Activated CD8-positive, alpha-beta memory T cell treated with anti-CD3 and anti-CD28 coated beads, Interleukin-2, amount 50 U/mL, for 1 hour (primary cell): Measurements from ENCODE around the gene USP38.
"Not testable (repeated sequence)": the region's sequence is repeated elsewhere in the genome, so short reads cannot be mapped to it uniquely, and the experiment has no call there.

Experiments
- DNase-seq: peaks from one replicate; pipeline ENCODE4 v3.0.0-alpha.2; 2020; ENCODE audit errors: extremely low read depth

The USP38 gene

GRCh38 chr4:143215873-143216272 lies 31.2 kb downstream of the USP38 start:
- no peak for DNase-seq

GRCh38 chr4:143224255-143224654 lies 39.5 kb downstream of the USP38 start:
- no peak for DNase-seq

- no peak for DNase-seq
Measured at GRCh38 chr4:143225167-143225566, 40.5 kb downstream of the USP38 start.

- DNase-seq: no peak
Measured at GRCh38 chr4:143230683-143231082, 46.0 kb downstream of the USP38 start.

- no peak for DNase-seq
Measured at GRCh38 chr4:143232277-143232676, 47.6 kb downstream of the USP38 start.

GRCh38 chr4:143234153-143234552 lies 49.4 kb downstream of the USP38 start:
- DNase-seq: no peak

GRCh38 chr4:143237195-143237594 lies 52.5 kb downstream of the USP38 start:
- not testable (repeated sequence) for DNase-seq

- no peak for DNase-seq
Measured at GRCh38 chr4:143240939-143241679, 56.4 kb downstream of the USP38 start.

GRCh38 chr4:143241892-143242291 lies 57.2 kb downstream of the USP38 start:
- no peak for DNase-seq

GRCh38 chr4:143243041-143243440 lies 58.3 kb downstream of the USP38 start:
- DNase-seq: no peak

GRCh38 chr4:143246977-143247376 lies 62.3 kb downstream of the USP38 start:
- no peak for DNase-seq

GRCh38 chr4:143247866-143248265 lies 63.1 kb downstream of the USP38 start:
- DNase-seq: no peak

- DNase-seq: no peak
Measured at GRCh38 chr4:143248827-143249226, 64.1 kb downstream of the USP38 start.

GRCh38 chr4:143250617-143251016 lies 65.9 kb downstream of the USP38 start:
- no peak for DNase-seq

GRCh38 chr4:143251348-143251747 lies 66.6 kb downstream of the USP38 start:
- no peak for DNase-seq

GRCh38 chr4:143251779-143252178 lies 67.1 kb downstream of the USP38 start:
- no peak for DNase-seq

GRCh38 chr4:143252478-143252877 lies 67.8 kb downstream of the USP38 start:
- DNase-seq: no peak

- no peak for DNase-seq
Measured at GRCh38 chr4:143253166-143253565, 68.4 kb downstream of the USP38 start.

- DNase-seq: no peak
Measured at GRCh38 chr4:143254491-143255226, 69.9 kb downstream of the USP38 start.

- DNase-seq: no peak
Measured at GRCh38 chr4:143256456-143256855, 71.7 kb downstream of the USP38 start.

GRCh38 chr4:143257356-143257755 lies 72.6 kb downstream of the USP38 start:
- DNase-seq: no peak

GRCh38 chr4:143260750-143261149 lies 76.0 kb downstream of the USP38 start:
- DNase-seq: no peak

GRCh38 chr4:143262838-143263237 lies 78.1 kb downstream of the USP38 start:
- no peak for DNase-seq
